MG63 (cell line): ENCODE measurements around the gene ACVR2B. TPM values are rescaled to one million over a fixed set of nuclear protein-coding genes. Genes with fewer than 3 reads are reported as not detected.

Experiments
- DNase-seq: peaks from one replicate; pipeline ENCODE4 v3.0.0-alpha.2; 2020
- H3K27me3 ChIP-seq: fragments of 250-450 bp; sonication (Bioruptor Pico); 2 replicates; pipeline ENCODE4 v1.5.1; 2020; ENCODE audit warnings: mild to moderate bottlenecking, moderate library complexity
- H3K36me3 ChIP-seq: fragments of 250-450 bp; sonication (Bioruptor Pico); 2 replicates; pipeline ENCODE4 v1.5.1; 2020; ENCODE audit warnings: mild to moderate bottlenecking, moderate library complexity
- H3K4me3 ChIP-seq: fragments of 250-450 bp; sonication (Bioruptor Pico); 2 replicates; pipeline ENCODE4 v1.5.1; 2020; ENCODE audit warnings: mild to moderate bottlenecking, moderate library complexity
- H3K9me3 ChIP-seq: fragments of 250-450 bp; sonication (Bioruptor Pico); 2 replicates; pipeline ENCODE4 v1.5.1; 2020; ENCODE audit warnings: mild to moderate bottlenecking, moderate library complexity
- total RNA-seq: library from RNA; depleted of rRNA; stranded (reverse); fragments of >200 nt; shearing (Covaris generic); gene quantifications from 2 replicates; pipeline ENCODE4 v1.2.3, GENCODE V29; 2014; ENCODE audit warnings: low replicate concordance

The ACVR2B gene
- total RNA-seq, 1 experiment from 2014 or later: 1.1 TPM

DNA sequence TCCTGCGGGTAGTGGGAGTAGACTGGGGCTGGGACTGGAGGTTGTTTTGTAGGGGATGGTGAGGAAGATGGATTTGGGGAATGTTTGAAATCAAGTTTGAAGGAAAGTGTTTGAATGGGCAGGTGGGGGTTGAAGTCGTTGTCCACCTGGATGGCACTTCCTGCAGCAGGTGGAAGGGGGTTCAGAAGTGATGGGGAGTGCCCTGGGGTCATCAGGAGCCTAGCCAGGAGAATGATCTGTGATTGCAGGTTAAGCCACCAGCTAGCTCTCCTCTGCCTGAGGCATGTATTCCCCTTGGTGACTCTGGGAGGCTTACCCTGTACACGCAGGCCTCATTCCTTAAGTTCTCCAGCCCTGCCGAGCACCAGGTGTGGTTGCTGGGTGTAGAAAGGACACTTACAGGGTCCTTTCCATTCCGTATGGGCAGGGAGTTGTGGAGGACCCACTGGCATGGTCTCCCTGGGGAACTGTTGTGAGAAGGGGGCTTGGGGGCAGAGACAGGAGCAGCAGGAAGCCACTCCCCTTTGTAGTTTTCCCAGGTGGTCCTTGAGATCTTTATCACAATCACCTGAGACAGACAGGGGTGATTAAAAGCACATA lies 22.6 kb downstream of the ACVR2B start:
- Histone ChIP-seq H3K9me3 (no peaks in the 10 kb centered on the region), H3K4me3 (no peak overlapping the region), H3K27me3 (no peaks in the 10 kb centered on the region), H3K36me3 (no peaks in the 10 kb centered on the region)
- DNase-seq: no peak

GRCh38 chr3:38477057-38477820 lies 23.5 kb downstream of the ACVR2B start:
- Histone ChIP-seq H3K4me3 (no peak overlapping the region), H3K27me3 (no peaks in the 10 kb centered on the region), H3K9me3 (no peaks in the 10 kb centered on the region), H3K36me3 (no peaks in the 10 kb centered on the region)
- no peak for DNase-seq

DNA sequence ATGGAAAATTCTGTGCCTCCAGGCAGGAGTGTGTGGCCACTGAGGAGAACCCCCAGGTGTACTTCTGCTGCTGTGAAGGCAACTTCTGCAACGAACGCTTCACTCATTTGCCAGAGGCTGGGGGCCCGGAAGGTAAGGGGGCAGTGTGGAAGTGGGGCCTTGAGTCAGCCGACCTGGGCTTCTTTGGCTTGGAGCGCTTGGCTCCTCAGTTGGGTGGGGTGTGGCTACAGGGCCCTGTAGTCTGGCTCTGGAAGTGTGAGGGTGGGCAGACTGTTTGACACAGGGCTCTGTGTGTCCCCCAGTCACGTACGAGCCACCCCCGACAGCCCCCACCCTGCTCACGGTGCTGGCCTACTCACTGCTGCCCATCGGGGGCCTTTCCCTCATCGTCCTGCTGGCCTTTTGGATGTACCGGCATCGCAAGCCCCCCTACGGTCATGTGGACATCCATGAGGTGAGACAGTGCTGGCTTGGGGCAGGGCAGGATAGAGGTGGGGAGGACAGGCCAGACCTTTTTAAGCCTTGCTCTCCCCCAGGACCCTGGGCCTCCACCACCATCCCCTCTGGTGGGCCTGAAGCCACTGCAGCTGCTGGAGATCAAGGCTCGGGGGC lies 24.3 kb downstream of the ACVR2B start:
- no peaks in the 10 kb centered on the region for H3K27me3 ChIP-seq
- no peaks in the 10 kb centered on the region for H3K9me3 ChIP-seq
- H3K36me3 ChIP-seq: no peaks in the 10 kb centered on the region
- H3K4me3 ChIP-seq: no peak overlapping the region
- DNase-seq: no peak

- H3K36me3 ChIP-seq: no peaks in the 10 kb centered on the region
- H3K9me3 ChIP-seq: no peaks in the 10 kb centered on the region
- no peak overlapping the region for H3K4me3 ChIP-seq
- no peaks in the 10 kb centered on the region for H3K27me3 ChIP-seq
- no peak for DNase-seq
These were observed 25.2 kb downstream of the ACVR2B start for GRCh38 chr3:38478901-38479300.

DNA sequence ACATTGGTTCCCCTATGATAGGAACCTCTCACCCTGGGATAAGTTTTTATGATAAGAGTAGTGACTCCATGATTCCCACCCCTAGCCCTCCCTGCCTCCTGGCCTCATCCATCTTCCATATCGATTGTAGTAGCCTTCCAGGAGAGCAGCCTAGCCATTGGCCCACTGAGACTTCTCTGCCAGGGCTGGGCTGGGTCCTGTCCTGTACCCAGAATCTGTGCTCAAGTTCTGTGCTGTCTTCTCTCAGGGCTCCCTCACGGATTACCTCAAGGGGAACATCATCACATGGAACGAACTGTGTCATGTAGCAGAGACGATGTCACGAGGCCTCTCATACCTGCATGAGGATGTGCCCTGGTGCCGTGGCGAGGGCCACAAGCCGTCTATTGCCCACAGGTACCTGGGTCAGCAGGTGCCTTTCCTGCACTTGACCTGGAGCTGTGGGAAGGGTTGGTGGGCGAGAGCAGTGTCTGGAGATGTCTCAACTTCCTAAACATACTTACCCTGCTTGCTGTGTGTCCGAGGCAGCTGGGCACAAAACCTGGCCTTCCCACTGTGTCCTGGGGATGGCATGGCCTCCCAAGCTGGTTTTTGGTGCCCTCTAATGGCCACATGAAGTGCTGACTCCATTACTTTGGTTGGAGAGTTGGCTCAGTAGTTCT lies 25.9 kb downstream of the ACVR2B start:
- Histone ChIP-seq H3K27me3 (no peaks in the 10 kb centered on the region), H3K9me3 (no peaks in the 10 kb centered on the region), H3K36me3 (no peaks in the 10 kb centered on the region), H3K4me3 (no peak overlapping the region)
- peak; percentile 37 for DNase-seq

GRCh38 chr3:38480093-38480445 lies 26.4 kb downstream of the ACVR2B start:
- no peak overlapping the region for H3K4me3 ChIP-seq
- DNase-seq: no peak
- no peaks in the 10 kb centered on the region for H3K9me3 ChIP-seq
- H3K36me3 ChIP-seq: no peaks in the 10 kb centered on the region
- H3K27me3 ChIP-seq: no peaks in the 10 kb centered on the region

GRCh38 chr3:38480930-38481329 lies 27.2 kb downstream of the ACVR2B start:
- H3K9me3 ChIP-seq: no peaks in the 10 kb centered on the region
- H3K36me3 ChIP-seq: no peaks in the 10 kb centered on the region
- H3K27me3 ChIP-seq: no peaks in the 10 kb centered on the region
- DNase-seq: no peak
- H3K4me3 ChIP-seq: no peak overlapping the region

GRCh38 chr3:38482951-38483350 lies 29.3 kb downstream of the ACVR2B start:
- DNase-seq: no peak
- Histone ChIP-seq H3K4me3 (no peak overlapping the region), H3K27me3 (no peaks in the 10 kb centered on the region), H3K36me3 (no peaks in the 10 kb centered on the region), H3K9me3 (no peaks in the 10 kb centered on the region)

GRCh38 chr3:38487323-38487722 lies 33.6 kb downstream of the ACVR2B start:
- Histone ChIP-seq H3K4me3 (no peak overlapping the region), H3K27me3 (no peaks in the 10 kb centered on the region), H3K9me3 (no peaks in the 10 kb centered on the region), H3K36me3 (no peaks in the 10 kb centered on the region)
- DNase-seq: no peak

- DNase-seq: no peak
- no peaks in the 10 kb centered on the region for H3K9me3 ChIP-seq
- H3K36me3 ChIP-seq: no peaks in the 10 kb centered on the region
- no peak overlapping the region for H3K4me3 ChIP-seq
- no peaks in the 10 kb centered on the region for H3K27me3 ChIP-seq
These were observed 35.3 kb downstream of the ACVR2B start for GRCh38 chr3:38488949-38489348.

GRCh38 chr3:38489766-38490165 lies 36.1 kb downstream of the ACVR2B start:
- Histone ChIP-seq H3K9me3 (no peaks in the 10 kb centered on the region), H3K27me3 (no peaks in the 10 kb centered on the region), H3K4me3 (no peak overlapping the region), H3K36me3 (no peaks in the 10 kb centered on the region)
- DNase-seq: no peak

GRCh38 chr3:38490281-38491030 lies 36.8 kb downstream of the ACVR2B start:
- Histone ChIP-seq H3K4me3 (no peak overlapping the region), H3K27me3 (no peaks in the 10 kb centered on the region), H3K9me3 (no peaks in the 10 kb centered on the region), H3K36me3 (no peaks in the 10 kb centered on the region)
- DNase-seq: no peak

DNA sequence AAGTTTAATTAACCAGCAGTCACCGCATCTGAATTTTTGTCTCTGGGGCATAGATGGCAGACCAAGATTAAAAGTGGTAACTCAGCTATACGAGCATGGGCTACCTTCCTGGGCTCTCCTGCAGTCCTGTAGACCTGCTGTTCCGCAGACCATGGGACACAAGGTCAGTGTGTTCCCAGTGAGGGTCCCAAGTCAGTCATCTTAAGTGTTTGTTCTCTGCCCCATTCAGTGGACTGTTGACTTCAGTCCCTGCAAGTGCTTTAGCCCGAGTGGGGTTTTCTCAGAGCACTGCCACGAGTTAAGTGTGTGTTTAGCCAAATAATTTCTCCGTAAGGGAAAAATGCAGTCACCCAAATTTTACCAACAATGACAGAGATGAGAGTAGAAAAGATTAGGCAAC lies 37.5 kb downstream of the ACVR2B start:
- Histone ChIP-seq H3K27me3 (no peaks in the 10 kb centered on the region), H3K4me3 (no peak overlapping the region), H3K9me3 (no peaks in the 10 kb centered on the region), H3K36me3 (no peaks in the 10 kb centered on the region)
- no peak for DNase-seq

- Histone ChIP-seq H3K9me3 (no peaks in the 10 kb centered on the region), H3K27me3 (no peaks in the 10 kb centered on the region), H3K4me3 (no peak overlapping the region), H3K36me3 (no peaks in the 10 kb centered on the region)
- DNase-seq: peak; percentile 3
These were observed 39.3 kb downstream of the ACVR2B start for GRCh38 chr3:38493031-38493430.

- peak within 1 kb of the TSS; percentile 75 for H3K4me3 ChIP-seq
- DNase-seq: peak; percentile 87
- no peaks in the 10 kb centered on the region for H3K27me3 ChIP-seq
- H3K9me3 ChIP-seq: no peaks in the 10 kb centered on the region
- peaks cover 5% of the 10 kb centered on the region; the same call in 1 of the 2 replicates for H3K36me3 ChIP-seq
These were observed 42.6 kb downstream of the ACVR2B start, which contains the start of gene EXOG for GRCh38 chr3:38496131-38496910. TSS of gene EXOG (plus strand) at chr3:38496340. CDS start at chr3:38496368, 28 bp downstream.

DNA sequence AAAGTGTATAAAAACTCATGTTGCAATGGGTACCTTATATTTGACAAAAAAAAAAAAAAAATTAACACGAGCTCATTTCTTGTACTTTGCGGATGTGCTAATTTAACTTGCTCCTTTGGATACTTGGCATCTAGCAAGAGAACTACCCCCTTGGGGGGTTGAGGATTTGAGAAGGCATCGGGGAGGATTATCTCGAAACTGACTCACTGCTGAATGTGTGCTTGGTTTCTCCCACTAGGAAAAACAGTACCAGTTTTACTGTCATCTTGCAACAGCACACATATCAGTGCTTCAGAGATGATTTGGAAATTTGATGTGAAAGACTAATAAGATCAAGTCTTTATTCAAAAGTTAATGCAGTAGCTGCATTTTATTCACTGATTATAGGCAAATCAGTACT lies 43.3 kb downstream of the ACVR2B start:
- Histone ChIP-seq H3K27me3 (no peaks in the 10 kb centered on the region), H3K4me3 (peak overlapping the region; percentile 75), H3K36me3 (peaks cover 5% of the 10 kb centered on the region; the same call in 1 of the 2 replicates), H3K9me3 (no peaks in the 10 kb centered on the region)
- no peak for DNase-seq
